Activated CD8-positive, alpha-beta memory T cell treated with anti-CD3 and anti-CD28 coated beads, Interleukin-2, amount 50 U/mL, for 24 hours (primary cell): ENCODE data around the gene LRP3.
"Not testable (repeated sequence)": the region's sequence is repeated elsewhere in the genome, so short reads cannot be mapped to it uniquely, and the experiment has no call there.

Source experiments
- DNase-seq: peaks from one replicate; pipeline ENCODE4 v3.0.0-alpha.2; 2020; ENCODE audit errors: extremely low read depth

Gene LRP3

DNA sequence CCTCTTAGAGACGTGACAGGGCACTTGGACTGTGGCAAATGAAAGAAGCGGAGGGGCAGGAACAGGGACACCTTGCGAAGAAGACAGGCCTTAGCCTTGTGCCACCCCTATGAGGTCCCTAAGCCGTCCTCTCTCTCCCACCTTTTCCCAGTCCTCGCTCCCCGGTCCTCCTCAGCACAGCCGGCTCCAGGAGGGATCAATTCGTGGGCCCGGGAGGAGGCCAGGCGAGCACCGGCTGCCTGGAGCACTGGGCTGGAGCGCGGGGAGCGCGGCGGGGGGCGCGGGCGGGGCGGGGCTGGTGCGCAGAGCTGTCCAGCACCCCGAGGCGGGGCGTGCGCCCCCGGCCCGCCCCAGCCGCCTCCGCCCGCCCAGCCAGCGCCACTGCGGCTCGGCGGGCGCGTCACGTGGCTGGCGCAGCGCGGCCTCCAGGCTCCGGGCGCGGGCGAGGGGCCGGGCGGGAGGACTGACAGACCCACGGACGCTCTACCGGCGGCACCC is at the start of gene LRP3:
TSS of gene LRP3 (plus strand) at position 466 of the 498 bp plus-strand sequence. CDS start 456 bp downstream, outside the sequence.
- DNase-seq = no peak

DNA sequence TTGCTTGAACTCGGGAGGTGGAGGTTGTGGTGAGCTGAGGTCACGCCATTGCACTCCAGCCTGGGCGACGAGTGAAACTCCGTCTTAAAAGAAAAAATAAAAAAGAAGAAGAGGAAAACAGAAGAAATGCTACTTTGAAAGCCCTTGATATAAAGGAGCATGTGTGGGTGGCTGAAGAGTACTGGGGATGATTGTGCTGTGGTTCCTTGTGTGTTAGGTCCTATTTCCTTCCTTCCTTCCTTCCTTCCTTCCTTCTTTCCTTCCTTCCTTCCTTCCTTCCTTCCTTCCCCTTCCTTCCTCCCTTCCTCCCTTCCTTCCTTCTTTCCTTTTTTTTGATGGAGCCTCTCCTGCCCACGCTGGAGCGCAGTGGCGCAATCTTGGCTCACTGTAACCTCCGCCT is 47.9 kb upstream of the LRP3 start:
- DNase-seq = no peak

GRCh38 chr19:33147538-33147937 is 46.6 kb upstream of the LRP3 start:
- no peak for DNase-seq

- DNase-seq = no peak
These were observed 43.1 kb upstream of the LRP3 start for GRCh38 chr19:33150852-33151518.

- no peak for DNase-seq
These were observed 42.0 kb upstream of the LRP3 start for GRCh38 chr19:33152176-33152575.

GRCh38 chr19:33152625-33153024 is 41.5 kb upstream of the LRP3 start:
- not testable (repeated sequence) for DNase-seq

GRCh38 chr19:33154313-33154712 is 39.8 kb upstream of the LRP3 start:
- not testable (repeated sequence) for DNase-seq

DNA sequence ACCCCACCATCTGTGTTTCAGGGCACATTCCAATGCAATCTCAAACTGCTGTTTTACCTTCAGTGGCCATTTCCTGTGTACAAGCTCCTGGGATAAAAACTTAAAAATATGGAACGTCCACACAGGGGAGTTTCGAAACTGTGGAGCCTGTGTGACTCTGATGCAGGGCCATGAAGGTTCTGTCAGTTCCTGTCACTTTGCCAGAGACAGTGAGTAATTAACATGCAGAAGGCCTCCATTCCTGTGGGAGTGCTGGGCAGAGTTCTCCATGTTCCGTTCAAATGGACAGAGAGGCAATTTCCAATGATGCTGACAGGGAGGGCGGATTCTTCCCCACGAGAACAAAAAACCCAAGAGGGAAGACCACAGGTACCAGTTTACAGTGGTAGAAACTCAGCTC is 37.8 kb upstream of the LRP3 start:
- DNase-seq = no peak

GRCh38 chr19:33157906-33158305 is 36.2 kb upstream of the LRP3 start:
- DNase-seq = no peak

- no peak for DNase-seq
These were observed 35.8 kb upstream of the LRP3 start for GRCh38 chr19:33158365-33158764.

DNA sequence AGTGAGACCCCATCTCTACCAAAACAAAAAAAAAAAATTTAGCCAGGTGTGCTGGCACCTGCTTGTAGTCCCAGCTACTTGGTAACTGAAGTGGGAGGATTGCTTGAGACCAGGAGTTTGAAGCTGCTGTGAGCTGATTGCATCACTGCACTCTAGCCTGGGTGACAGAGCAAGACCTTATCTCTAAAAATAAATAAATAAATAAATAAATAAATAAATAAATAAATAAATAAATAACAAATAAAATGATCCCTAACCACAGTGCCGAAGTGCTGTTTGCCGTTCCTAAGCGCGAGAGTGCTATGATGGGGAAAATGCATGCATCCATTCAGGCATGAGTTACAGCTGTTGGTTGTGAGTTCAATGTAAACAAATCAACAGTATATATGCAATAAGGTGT is 35.0 kb upstream of the LRP3 start:
- DNase-seq = no peak

DNA sequence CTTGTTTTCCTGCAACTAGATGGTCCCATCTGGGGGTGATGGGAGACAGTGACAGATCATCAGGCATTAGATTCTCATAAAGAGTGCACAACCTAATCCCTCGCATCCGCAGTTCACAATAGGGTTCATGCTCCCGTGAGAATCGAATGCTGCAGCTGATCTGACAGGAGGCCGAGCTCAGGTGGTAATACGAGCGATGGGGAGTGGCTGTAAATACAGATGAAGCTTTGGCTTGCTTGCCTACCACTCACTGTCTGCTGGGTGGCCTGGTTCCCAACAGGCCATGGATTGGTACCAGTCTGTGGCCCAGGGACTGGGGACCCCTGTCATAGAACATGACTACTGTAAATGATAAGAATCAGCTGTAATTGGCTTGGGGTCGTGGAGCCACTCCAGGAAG is 34.2 kb upstream of the LRP3 start:
- DNase-seq = no peak

GRCh38 chr19:33161201-33161600 is 32.9 kb upstream of the LRP3 start:
- DNase-seq = no peak

- no peak for DNase-seq
These were observed 30.6 kb upstream of the LRP3 start for GRCh38 chr19:33163481-33163880.

DNA sequence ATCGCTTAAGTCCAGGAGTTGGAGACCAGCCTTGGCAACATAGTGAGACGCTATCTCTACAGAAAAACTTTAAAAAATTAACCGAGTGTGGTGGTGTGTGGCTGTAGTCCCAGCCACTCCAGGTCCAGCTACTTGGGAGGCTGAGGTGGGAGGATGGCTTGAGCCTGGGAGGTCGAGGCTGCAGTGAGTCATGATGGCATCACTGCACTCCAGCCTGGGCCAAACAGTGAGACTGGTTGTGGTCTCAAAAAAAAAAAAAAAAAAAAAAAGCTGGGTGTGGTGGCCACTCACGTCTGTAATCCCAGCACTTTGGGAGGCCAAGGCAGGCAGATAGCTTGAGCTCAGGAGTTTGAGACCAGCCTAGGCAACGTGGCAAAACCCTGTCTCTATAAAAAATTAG is 28.1 kb upstream of the LRP3 start:
- not testable (repeated sequence) for DNase-seq

- no peak for DNase-seq
These were observed 26.7 kb upstream of the LRP3 start for GRCh38 chr19:33167438-33167837.

DNA sequence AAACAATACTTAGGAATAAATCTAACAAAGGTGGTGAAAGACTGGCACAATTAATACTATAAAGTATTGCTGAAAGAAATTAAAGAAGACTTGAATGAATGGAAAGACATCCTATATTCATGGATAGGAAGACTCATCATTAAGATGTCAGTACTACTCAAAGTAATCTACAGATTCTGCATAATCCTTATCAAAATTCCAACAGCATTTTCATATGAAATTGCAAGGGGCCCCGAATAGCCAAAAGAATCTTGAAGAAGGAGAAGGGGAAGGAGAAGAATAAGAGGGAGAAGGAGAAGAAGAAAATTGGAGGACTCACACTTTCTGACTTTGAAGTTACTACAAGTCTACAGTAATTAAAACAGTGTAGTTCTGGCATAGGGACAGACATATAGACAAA is 25.6 kb upstream of the LRP3 start:
- no peak for DNase-seq

- no peak for DNase-seq
These were observed 22.8 kb upstream of the LRP3 start for GRCh38 chr19:33171222-33171795.

GRCh38 chr19:33171916-33172359 is 22.2 kb upstream of the LRP3 start:
- DNase-seq = no peak

DNA sequence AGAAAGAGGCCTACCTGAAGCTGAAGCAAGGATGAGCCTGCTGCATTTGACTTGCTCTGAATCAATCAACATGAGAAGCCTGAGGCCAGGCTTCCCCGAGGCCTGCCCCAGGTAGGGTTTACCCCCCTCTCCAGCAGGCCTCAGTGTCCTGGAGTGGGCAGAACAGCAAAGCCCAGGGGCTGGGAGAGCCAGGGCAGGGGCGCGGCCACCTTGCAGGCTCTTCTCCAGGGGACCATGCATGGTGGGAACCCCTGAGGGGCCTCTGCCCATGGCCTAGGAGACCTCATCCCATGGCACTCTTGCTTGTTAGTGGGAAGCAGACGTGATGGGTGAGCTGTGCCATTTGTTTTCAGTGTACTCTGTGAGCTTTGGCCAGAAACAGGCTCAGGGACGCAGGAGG is 19.9 kb upstream of the LRP3 start:
- DNase-seq = no peak

DNA sequence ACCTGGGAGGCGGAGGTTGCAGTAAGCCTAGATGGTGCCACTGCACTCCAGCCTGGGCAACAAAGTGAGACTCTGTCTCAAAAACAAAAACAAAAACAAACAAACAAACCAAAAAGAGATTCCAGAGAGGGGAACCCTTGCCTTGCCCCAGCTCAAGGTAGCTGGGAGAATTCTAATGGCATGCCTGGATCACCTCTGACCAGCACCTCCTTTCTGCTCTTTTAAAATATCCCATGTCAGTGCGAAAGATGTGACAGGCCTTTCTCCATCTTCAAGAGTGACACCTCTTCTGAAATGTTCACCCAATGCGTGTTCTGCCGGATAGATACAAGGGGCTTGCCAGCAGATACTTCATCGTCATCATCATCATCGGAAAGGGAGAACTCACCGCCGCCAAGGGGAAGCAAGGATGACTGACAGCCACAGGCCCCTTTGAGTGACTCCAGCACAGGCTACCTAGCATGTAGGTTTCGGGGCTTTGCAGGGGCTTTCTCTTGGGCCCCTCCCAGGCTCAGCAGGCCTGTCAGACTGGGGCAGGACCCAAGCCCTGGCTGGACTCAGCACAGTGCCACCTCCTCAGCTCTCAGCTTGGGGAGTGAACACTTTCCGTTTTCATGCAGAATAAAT is 18.9 kb upstream of the LRP3 start:
- no peak for DNase-seq

DNA sequence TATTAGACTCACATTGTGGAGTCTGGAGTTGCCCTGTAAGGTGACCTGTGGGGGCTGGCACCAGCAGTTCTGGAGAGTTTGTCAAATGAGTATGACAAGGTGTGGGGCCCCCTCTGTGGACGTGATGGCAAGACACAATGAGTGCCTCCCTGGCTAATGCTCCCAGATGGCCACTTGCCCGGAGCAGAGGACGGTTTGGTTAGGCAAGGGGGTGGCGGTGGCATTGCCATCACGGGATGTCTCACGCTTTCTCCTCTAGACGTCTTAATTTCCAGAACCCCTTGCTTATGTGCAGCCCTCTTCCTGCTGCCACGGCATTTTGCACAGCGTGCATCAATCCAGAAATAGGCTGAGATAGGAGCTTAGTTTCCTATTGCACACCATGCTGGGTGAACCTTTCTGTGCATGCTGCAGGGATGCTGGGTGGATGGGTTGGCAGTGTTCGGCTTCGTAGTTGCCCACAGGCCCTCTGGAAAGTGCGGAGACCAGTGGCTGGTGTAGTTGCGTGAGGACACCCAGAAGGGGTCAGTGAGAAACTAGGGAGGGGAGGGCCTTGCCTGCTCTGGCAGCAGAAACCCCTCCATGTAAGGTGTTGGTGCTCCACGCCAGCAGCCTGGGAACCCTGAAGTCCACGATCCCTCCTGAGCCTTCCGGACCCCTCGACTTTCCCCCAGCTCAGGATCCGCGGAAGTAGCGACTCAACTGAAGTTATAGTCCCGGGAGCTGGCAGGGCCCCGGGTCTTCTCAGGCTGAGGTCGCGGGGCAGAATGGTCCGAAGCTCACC is 18.1 kb upstream of the LRP3 start:
- DNase-seq = peak; percentile 7
